Stimulated activated CD8-positive, alpha-beta memory T cell treated with anti-CD3 and anti-CD28 coated beads, Interleukin-7, amount 100 ng/mL, for 24 hours (primary cell): ENCODE results near the gene LEMD2.
A peak's percentile ranks its signal among the peaks of the same experiment; 100 is the strongest.

Experiments used
- DNase-seq: peaks from one replicate; pipeline ENCODE4 v3.0.0-alpha.2; 2020; ENCODE audit warnings: low read depth

Gene LEMD2

GRCh38 chr6:33774774-33775173 is 14.2 kb downstream of the LEMD2 start:
- DNase-seq = no peak

GRCh38 chr6:33772902-33773472 is 15.9 kb downstream of the LEMD2 start:
- DNase-seq = no peak

GRCh38 chr6:33772082-33772830 is 16.7 kb downstream of the LEMD2 start:
- DNase-seq = no peak

GRCh38 chr6:33771146-33772081 is 17.5 kb downstream of the LEMD2 start:
- DNase-seq = peak; percentile 21

GRCh38 chr6:33770833-33771145 is 18.1 kb downstream of the LEMD2 start:
- DNase-seq = no peak

- no peak for DNase-seq
Observed at GRCh38 chr6:33770124-33770832, 18.7 kb downstream of the LEMD2 start.

GRCh38 chr6:33769248-33769821 is 19.6 kb downstream of the LEMD2 start:
- DNase-seq = no peak

- DNase-seq = peak; percentile 55
Observed at GRCh38 chr6:33768644-33769120, 20.2 kb downstream of the LEMD2 start.

- no peak for DNase-seq
Observed at GRCh38 chr6:33766921-33767907, 21.7 kb downstream of the LEMD2 start.

GRCh38 chr6:33765368-33765767 is 23.6 kb downstream of the LEMD2 start:
- no peak for DNase-seq

GRCh38 chr6:33764036-33764435 is 24.9 kb downstream of the LEMD2 start:
- DNase-seq = no peak

- DNase-seq = no peak
Observed at GRCh38 chr6:33763483-33763882, 25.4 kb downstream of the LEMD2 start.

GRCh38 chr6:33762713-33763112 is 26.2 kb downstream of the LEMD2 start:
- no peak for DNase-seq

- no peak for DNase-seq
Observed at GRCh38 chr6:33761922-33762629, 26.9 kb downstream of the LEMD2 start.

- no peak for DNase-seq
Observed at GRCh38 chr6:33761581-33761921, 27.4 kb downstream of the LEMD2 start.

- no peak for DNase-seq
Observed at GRCh38 chr6:33759887-33760629, 28.9 kb downstream of the LEMD2 start.

- no peak for DNase-seq
Observed at GRCh38 chr6:33758815-33759216, 30.1 kb downstream of the LEMD2 start.

GRCh38 chr6:33757906-33758305 is 31.0 kb downstream of the LEMD2 start:
- DNase-seq = no peak

GRCh38 chr6:33757113-33757512 is 31.8 kb downstream of the LEMD2 start:
- DNase-seq = no peak
